NT2/D1 (cell line): ENCODE data around the gene ZNF524.

Experiments used
- SUZ12 ChIP-seq: IDR thresholded peaks from 2 replicates; pipeline ENCODE4 v1.6.1; 2011; ENCODE audit not compliant: insufficient read length, insufficient read depth; ENCODE audit errors: extremely low read depth
- YY1 ChIP-seq: IDR thresholded peaks from 2 replicates; pipeline ENCODE4 v1.6.1; 2011; ENCODE audit not compliant: insufficient read length, insufficient read depth
- ZNF274 ChIP-seq: IDR thresholded peaks from 2 replicates; pipeline ENCODE4 v1.6.1; 2011; ENCODE audit warnings: mild to moderate bottlenecking, low read depth, low read length

DNA sequence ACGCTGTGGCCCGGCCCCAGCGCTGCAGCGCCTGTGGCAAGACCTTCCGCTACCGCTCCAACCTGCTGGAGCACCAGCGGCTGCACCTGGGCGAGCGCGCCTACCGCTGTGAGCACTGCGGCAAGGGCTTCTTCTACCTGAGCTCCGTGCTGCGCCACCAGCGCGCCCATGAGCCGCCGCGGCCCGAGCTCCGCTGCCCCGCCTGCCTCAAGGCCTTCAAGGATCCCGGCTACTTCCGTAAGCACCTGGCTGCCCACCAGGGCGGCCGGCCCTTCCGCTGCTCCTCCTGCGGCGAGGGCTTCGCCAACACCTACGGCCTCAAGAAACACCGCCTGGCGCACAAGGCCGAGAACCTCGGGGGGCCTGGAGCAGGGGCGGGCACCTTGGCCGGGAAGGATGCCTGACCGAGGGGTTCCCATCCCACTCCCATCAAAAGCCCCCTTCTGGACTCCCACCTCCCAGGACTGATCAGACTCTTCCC is 16.3 kb downstream of the ZNF524 start:
- TF ChIP-seq YY1 (no peak), SUZ12 (no peak), ZNF274 (no peak)
